ENCODE data around the gene NCK2.

NCK2 gene

DNA sequence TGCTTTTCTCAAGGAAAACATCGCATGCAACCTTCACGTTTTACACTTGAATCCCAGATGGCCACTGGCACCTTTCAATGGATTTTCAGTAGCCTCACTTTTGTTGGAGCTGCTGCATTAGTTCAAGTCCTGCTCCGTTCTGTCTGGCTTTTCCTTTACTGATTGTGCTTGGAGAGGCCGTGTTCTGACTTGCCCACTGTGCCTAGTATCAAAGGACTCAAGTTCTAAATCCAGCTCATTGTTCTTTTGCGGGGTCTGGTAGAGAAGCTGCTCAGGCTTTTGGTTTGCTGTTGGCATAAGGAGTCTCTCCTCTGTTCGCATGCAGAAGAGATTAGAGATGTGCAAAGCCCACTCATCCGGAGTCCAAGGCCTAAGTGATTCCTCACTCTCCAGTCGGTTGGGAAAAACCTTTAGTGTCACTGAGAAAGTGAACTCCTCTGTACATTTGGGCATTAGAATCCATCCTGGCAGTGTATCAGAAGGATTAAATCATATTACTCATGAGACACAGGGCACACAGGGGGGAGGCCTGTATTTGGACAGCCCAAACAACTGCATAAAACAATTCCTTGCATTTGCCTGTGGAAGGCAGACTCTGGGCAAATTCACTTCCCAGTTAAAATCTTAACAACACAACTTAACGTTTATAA lies 69.7 kb downstream of the NCK2 start:
- DNase-seq (ENCODE audit: low read depth), result no peak

DNA sequence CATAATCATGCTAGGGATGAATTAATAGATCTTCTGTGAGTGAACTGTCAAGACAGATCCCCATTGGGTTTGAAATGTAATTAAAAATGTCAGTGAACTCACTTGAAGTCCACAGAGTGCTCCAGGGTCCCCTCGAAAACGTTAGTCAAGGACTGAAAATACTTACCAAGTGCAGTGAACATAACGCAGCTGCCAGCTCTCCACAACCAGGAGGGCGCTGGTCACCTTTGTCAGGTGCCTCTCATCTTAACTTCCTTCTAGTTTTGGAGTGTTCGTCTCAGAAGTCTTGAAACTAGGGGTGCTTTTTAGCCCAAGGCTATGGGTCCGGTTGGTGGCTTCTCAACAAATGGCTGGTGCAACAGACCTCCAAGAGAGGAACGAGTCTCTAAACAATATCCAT lies 70.7 kb downstream of the NCK2 start:
- no peak for DNase-seq (ENCODE audit: low read depth)

DNA sequence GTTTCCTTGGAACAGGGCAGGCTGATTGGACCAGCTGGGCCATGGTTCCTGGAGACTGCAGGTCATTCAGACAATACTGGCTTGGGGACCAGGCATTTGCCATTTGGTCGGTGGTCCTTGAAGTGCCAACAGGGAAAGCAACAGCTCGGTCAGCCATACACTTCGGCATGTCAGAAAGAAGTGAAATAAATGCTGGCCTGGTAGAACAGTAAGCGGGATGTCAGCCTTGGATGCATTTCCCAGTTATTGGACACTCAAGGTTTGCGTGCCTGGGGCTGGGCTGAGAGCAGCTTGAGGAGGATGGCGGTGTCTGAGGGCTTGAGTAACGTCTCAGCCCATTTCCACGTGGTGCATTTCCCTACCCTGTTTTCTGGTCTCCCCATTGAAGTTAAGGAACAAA lies 75.4 kb downstream of the NCK2 start:
- no peak for DNase-seq (ENCODE audit: low read depth)

DNA sequence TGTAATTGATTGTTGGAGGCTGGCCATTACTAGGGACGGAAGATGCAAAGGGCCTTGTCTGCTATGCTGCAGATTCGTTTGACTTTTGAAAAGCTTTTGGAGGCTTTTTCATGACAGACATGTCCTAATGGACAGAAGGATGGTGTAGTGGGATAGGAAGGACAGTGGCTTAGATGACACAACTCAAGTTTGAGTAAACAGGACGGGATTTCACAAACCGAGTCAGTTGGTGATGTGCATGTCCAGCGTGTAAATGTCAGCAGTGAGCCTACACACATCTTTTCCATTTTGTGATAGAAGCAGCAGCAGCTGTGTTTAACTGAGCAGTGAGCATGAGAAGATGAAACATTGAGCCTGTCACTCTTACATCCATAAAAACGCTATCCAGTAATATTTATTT lies 76.0 kb downstream of the NCK2 start:
- DNase-seq (ENCODE audit: low read depth), result no peak

DNA sequence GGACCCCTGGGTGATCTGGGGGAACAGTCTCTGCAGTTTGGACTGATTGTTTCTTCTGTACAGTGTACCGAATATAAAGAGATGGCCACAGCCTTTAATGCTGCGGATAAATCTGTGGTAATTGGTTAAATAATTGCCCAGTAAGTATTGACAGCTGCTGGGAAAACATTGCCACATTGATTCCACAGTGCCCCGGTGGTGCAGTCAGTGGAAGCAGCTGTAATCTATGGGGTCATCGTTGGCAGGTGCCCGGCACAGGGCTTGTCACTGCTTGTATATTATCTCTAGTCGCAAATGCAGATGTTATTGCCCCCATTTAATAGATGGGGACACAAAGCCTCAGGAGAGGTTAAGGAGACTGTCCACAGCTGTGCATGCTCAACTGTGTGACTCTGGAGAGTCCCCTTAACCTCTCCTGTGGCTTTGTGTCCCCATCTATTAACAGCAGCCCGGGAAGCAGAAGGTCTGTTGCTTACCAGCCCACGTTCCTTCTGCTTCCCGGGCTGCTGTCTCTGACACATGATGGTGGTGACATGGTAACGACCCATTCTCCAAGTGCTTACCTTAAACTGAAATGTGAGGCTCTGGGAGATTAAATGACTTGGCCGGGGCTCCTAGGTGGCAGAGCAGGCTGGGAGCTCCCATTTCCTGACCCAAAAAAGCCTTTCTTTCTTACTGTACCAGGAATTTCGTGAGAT lies 76.9 kb downstream of the NCK2 start:
- no peak for DNase-seq (ENCODE audit: low read depth)

DNA sequence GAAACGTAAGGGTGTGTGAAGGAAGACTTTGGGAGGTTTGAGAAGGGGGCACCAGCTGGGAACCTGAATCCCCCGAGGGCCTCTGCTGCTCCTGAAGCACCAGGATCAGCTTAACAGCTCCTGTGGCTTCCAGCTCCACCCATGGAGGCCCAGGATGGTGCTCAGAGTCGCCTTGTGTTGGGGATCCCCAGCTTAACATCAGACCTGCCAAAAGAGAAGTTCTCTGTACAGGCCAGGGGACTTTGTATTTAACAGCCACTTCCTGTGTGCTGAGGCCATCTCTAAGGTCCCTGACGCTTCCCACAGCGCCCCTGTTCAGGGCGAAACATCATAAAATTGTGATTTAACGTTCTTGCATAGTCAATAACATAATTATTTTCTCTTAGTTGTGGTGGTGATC lies 77.5 kb downstream of the NCK2 start:
- DNase-seq (ENCODE audit: low read depth), result no peak

DNA sequence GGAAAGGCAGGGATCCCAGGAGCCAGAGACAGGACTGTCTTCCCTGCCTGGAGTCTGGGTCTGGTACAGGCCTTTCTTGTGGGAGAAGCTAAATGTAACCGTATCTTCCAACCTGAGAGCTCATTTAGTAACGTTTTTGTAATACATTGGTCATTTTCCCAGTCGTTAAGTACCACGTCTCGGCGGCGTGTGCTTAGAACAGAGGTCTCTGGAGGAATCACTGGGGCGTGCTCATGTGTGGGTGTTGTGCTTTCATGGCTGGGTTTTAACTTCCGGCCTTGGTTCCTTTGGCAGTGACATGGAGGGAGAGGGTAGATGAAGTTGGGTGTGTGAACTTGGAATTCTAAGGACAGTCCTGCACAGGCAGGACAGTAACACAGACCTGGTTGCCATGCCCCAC lies 79.7 kb downstream of the NCK2 start:
- no peak for DNase-seq (ENCODE audit: low read depth)

DNA sequence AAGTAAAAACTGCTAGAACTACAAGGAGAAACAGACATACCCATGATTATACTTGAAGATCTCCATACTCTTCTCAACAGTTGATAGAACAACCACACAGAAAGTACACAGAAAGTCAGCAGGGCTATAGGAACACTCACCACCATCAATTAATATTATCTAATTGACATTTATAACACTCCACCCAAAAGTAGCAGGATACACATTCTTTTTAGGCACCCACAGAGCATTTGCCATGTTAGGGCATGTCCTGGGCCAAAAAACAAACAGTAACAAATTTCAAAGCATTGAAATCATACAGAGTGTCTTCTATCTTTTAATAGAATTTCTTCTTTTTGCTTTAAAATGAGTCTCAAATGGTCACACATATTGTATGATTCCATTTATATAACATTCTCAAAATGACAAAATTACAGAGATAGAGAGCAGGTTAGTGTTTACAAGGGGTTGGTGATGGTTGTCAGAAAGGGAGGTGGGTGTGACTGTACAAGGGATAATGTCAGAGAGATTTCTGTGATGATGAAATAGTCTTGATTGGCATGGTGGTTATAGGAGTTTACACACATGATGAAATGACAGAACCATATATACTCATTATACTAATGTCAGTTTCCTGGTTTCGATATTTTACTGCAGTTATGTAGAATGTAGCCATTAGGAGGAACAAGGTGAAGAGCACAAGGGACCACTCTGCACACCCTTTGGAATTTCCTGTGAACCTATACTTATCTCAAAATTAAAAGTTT lies 82.8 kb downstream of the NCK2 start:
- DNase-seq (ENCODE audit: low read depth), result no peak

DNA sequence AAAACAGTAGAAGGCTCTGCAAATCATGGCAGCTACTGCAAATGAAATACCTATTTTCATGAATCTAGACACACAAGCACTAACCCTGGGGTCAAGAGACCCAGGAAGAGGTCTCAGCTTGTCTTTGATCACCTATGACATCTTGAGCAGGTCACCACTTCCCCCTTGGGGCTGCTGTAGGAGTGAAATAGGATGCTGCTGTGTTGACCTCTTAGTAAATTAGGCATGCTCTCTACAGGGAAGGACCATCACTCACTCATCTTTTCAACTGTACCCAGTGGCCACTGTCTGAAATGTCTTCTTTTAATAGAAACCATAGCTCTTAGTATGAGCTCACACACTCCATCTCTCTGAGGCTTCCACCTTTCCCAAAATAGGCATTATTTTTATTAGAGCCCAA lies 83.8 kb downstream of the NCK2 start:
- no peak for DNase-seq (ENCODE audit: low read depth)

DNA sequence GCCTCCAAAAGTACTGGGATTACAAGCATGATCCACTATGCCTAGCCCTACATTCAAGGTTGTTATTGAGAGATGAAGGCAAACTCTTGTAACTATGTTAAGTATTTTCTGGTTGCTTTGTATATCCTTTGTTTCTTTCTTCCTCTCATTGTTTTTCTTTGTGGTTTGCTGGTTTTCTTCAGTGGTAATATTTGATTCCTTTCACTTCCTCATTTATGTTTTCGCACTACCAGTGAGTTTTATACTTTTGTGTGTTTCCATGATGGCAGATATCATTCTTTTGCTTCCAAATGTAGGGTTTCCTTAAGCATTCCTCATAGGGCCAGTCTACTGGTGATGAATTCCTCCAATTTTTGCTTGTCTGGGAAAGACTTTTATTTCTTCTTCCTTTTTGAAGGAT lies 90.2 kb downstream of the NCK2 start:
- DNase-seq (ENCODE audit: low read depth), result no peak

DNA sequence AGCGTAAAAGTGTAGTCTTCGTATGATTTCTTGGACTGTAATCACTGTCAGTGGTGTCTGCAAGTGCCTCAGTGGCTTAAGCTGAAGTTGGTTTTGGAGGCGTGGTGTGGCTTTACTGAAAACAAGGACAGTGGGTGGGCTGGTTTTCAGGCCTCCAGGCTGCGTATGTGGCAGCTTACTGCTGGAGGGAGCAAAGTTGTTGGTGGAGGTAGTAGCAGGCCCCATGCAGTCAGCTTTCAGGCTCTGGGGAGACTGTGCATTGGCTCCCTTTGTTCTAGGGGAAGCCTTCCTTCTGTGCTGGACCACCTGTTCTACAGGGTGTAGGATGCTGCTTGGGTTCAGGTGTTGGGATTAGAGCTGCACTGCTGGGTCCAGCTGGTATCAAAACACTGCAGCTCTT lies 91.6 kb downstream of the NCK2 start:
- DNase-seq (ENCODE audit: low read depth), result no peak

DNA sequence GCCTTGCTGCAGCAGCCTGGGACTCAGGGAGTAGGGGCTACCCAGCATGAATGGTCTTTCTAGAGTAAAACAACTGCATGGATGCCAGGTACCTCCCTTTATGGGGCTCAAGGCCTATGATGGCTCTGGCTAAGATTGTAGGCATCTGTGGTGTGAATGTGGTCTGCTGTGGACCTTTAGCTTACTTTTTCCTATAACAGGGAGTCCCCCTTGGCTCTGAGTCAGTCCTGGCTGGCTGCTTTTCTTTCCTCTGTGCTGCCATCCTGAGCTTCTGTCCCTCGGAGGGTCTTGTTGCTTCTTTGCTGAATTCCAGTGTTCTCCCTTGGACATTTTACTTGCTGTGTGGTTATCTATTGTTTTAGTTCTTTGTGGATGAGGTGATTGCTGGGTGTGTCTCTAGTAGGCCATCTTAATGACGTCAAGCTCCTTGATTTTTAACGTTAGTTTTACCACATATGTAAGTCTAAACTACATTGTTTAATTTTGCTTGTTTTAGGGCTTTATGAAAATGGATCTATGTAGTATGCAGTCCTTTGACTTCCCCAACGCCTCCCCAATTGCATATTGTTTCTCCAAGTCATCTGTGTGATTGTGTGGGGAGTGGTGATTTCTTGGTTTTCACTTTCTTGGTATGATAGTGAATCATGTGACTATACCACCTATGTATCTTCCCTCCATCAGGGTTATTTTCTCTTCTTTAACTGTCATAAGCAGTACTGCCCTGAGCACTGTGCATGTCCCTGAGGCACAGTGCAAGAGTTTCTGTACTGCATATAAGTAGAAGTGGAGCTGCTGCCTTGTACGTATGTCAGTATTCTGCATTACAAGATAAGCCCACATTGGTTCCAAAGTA lies 92.4 kb downstream of the NCK2 start:
- DNase-seq (ENCODE audit: low read depth), result no peak

DNA sequence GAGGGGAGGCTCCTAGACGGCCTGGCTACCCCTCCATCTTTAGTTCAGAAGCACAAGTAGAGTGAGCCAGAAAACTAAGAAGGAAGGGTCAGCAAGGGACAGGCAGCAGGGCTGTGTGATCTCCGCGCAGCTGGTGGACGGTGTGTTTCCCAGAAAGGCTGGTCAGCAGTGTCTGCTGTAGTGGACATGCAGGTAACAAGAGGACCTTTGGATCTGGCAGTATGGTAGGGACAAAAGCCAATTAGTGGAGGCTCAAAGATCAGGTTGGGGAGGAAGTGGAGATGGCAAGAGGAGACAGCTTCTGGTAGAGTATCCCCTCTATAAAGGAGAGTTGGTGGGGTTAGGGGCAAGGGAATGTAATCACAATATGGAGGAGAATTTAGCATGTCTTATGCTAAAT lies 95.1 kb downstream of the NCK2 start:
- no peak for DNase-seq (ENCODE audit: low read depth)

DNA sequence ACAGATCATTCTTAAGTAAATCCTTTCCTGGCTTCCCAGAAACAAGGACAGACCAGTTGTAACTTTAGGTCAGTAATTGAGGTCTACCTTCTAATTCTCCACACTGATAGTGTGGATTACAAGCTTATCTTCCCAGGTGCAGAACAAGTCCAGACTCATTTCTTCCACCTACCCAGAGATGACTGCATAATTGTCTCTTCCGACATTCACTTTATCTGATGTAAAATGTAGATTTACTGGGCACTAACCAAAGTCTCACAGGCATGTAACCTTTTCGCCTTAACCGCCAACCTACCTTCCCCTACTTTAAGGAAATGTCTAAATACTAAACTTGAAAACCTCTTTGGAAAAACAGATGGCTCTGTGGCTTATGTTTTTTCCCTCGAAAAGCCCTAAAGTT lies 96.2 kb downstream of the NCK2 start:
- DNase-seq (ENCODE audit: low read depth), result no peak

DNA sequence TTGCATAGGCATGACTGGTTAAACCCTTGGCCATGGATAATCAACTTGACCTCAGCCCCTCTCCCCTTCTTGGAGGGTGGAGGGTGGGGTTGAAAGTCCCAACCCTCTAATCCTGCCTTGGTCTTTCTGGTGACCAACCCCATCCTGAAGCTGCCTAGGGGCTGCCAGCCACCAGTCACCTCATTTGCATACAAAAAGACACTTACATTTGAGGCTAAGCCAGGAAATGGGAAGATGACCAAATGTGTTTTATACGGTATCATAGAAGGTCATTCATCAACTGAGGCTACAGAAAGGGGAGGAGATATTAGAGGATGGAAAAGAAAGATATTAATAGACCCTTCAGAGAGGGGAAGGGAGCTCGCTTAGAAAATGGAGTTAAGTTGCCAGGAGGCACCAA lies 96.8 kb downstream of the NCK2 start:
- DNase-seq (ENCODE audit: low read depth), result no peak

DNA sequence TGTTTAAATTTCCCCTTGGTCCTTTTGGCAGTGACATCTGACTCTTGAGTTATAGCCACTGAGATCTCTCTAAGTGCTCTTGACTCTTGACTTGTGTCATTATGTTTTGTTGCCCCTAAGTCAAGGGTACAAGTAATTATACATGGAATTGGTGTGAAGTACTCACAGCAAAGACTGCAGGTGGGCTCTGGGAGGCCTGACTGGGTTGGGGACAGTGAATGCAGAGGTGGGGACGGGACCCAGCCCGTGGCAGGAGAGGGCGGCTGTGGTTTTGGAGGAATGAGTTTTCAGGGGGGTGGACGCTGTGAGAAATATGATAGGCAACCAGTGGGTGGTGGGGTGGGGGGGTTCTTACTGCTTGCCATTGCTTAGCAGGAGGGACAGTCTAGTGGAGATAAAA lies 97.8 kb downstream of the NCK2 start:
- DNase-seq (ENCODE audit: low read depth), result no peak

DNA sequence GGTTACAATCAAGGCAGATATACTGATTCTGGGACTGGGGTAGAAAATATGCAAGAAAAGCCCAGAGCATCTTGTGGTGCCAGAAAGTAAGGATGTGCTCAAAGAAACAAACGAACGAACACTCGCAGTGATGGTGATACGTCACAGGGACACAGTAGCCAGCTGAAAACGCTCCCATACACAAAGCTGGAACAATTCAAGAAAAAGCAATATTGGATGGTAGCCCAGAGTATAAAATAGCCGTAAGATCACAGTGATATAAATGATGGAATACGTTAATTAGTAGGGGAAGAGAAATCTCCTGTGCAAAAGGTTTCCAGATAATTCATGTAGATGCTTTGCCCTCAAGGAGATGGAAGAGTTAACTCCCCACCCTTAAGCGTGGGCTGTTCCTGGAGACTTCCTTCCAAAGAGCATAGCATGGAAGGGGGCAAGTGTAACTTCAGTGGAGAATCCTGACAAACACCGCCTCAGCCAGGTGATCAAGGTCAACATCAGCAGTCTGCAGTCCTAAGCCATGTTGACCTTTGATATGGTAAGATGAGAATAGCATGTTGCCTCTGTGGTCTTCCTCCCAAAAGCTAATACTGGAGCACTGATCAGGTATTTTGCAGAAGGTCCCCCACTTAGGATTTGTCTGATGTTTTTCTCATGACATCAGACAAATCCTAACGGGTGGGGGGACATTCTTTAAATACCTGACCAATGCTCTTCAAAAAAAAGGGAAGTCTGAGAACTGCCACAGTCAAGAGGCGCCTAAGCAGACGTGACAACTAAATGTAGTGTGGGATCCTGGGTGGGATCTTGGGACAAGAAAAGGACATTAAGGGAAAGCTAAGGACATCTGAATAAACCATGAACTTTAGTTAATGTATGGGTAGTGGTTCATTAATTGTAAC lies 99.0 kb downstream of the NCK2 start:
- DNase-seq (ENCODE audit: low read depth), result no peak

DNA sequence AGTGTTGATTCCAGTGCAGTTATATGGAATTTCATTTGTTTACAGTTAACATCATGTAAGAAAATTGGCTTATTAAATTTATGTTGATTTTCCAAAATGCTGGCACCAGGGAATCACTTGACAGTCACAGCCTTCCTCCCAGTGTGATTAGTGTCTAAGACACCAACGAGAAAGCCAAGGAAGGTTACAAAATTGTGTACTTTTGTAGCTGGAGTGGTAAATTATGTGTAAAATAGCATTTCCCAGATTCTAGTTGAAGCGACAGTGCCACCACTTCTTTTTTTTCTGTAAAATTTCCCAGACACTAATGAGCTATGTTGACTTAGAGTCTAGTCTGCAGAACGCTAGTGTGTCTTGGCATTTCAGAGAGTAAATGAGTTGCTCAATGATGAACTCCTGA lies 101.3 kb downstream of the NCK2 start:
- no peak for DNase-seq (ENCODE audit: low read depth)

DNA sequence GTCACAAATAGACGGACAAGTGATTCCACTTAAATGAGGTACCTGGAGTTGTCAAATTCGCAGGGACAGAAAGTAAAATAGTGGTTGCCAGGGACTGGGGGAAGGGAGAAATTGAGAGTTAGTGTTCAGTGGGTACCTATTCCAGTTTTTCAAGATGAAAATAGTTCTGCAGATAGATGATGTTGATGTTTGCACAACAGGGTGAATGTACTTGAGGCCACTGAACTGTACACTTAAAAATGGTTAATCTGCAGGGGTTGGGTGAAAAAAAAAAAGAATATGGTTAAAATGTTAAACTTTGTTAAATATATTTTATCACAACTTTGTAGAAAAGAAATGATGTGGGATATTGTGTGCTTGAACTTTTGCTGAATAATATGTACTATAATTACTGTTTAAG lies 102.3 kb downstream of the NCK2 start:
- DNase-seq (ENCODE audit: low read depth), result no peak

DNA sequence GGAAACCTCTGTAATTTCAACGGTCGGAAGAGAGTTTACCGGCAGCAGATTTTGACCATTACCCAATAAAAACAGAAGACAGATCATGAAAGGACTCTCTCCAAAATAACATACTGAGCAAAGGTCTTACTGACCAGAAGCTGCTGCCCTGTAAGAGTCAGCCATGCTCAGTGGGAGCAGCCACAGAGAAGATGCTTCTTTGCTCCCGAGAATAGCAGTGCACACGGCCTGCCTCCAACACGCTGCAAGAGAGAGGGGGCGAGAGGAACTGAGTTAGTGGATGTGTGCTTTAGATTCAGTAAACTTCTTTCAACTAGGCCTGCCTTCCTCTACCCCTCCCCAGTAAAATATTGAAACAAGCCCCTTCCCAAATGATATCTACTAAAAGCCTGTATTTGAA lies 103.7 kb downstream of the NCK2 start:
- no peak for DNase-seq (ENCODE audit: low read depth)

DNA sequence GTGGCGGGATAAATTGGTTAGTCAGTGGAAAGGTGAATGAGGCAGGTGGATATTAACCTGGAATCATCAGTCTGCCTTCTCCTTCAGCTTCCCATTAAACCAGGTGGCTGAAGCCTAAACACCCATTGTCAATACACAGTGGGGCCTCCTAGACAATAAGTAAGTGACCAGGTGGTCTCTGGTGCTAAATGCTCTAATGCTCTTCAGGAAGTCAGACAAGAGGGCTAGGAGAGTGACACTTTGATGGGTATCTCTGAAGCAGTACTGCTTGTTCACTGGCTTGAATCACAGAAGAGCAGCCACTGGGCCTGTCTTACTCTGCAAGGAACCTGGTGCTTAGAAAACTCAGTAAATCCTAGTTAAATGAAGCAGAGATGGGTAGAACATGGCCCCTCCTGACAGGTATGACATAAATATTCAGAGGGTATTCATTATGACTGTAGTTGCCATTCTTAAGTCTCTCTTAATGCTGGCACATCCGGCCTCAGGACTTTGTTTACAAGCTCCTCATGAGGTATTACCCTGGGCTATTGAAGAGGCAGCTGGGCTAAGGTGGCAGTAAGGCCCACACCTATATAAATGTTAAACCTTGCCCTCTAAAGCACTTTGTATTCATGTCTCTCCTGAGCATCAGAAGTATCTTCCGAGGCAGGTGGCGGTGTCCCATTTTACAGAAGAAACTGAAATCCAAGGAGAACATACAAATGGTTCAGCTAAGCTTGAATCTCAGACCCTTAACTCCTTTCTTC lies 104.9 kb downstream of the NCK2 start:
- DNase-seq (ENCODE audit: low read depth), result no peak
